Activated CD4-positive, CD25-positive, alpha-beta regulatory T cell treated with anti-CD3 and anti-CD28 coated beads, Interleukin-2, amount 50 U/mL, for 72 hours (primary cell): ENCODE measurements around the gene CFAP57.

Experiments used
- DNase-seq: peaks from one replicate; pipeline ENCODE4 v3.0.0; 2021

The CFAP57 gene

DNA sequence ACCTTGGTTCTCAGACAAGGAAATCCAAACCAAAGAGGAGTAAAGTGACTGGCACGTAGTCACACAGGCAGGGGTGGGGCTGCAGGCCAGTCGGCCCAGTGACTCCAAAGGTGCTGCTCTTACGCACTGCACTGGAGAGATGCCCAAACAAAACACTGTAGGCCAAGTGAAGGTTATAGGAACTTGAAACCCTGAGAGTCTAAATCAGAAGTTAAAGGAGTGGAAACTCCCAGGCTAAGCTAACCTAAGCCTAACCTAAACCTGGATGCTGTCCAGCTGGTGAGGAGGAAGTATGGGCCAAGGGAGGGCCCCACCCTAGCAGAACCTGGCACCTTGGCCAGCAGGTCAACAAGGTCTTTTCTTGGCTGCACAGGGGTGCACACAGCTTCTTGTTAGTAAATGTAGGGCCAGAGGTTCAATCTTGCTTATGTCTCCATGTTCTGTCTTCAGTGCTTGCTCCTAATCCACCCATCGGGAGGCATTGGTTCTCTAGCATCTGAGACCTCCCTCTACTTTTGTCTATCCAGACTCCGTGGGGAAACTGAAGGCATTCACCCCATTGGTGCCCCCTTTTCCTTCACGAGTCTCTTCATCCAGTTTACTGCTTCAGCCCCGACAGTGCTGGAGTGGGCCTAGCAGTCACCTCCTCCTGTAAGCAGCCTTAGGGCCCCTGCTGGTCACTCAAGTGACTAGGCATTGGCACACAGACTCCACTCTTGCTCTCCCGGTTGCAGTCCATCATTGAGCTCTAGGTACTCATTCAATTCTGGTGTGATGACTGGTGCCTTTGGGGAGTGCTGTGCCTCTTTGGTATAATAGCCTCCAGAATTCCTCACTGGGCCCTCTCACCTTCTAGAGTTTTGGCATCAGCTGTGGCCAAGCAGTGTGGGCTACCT lies 84.8 kb downstream of the CFAP57 start:
- DNase-seq = no peak

DNA sequence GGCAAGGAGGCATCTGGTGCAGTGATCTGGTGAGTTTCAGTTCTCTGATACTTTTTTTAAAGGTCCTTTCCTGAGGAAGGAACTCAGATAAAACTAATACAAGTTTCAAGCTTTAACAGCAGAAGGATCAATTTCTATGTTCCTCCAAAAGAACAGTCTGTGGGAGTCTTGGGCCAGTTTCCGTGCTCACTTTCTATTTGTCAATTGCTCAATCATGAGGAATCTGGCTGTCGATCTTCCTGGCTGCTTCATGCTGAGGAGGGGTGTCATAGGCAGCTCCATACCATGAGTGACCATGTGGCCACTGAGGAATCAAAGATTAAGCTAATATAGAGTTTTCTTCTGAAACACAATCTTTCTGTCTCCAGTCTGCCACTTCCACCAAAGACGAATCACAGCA lies 86.2 kb downstream of the CFAP57 start:
- no peak for DNase-seq

DNA sequence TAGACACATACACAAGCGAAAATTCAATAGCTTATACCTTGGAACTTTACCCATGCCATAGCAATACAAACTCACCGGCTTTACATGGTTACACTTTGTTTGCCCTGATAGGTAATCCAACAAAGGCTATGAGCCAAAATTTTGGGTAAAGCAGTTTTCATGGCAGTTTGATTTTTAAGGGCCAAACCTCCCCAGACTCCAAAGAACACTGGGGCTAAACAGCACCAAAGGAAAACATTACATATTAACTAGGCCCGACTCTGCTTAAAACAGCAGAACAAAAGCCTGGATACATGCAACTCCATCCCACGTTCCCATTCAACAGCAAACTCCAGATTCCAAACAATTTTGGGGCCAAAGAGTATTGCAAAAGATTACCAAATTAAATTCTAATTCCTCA lies 93.3 kb downstream of the CFAP57 start:
- no peak for DNase-seq

- DNase-seq = no peak
Measured at GRCh38 chr1:43266881-43267280, 94.8 kb downstream of the CFAP57 start.

DNA sequence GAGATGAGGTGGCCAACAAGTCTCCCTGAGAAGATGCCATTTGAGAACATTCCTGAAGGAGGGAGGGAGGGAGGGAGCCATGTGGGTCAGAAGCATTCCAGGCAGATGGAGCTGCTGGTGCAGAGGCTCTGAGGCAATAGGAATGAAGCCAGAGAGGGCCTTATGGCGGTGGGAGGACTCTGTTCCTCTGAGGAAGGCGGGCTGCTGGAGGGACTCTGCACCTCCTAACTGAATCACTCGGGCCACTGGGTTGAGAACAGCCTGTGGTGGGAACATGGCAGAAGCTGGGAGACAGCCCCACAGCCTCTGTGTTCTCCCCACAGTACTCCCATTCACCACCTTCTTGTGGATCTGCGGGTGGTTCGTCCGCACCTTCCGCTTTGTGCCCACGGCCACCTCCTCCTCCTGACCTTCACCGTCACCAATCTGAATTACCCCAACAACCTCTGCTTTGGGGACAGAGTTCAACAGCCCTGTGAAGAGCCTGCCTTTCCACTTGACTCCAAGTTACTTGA lies 95.2 kb downstream of the CFAP57 start:
- no peak for DNase-seq

DNA sequence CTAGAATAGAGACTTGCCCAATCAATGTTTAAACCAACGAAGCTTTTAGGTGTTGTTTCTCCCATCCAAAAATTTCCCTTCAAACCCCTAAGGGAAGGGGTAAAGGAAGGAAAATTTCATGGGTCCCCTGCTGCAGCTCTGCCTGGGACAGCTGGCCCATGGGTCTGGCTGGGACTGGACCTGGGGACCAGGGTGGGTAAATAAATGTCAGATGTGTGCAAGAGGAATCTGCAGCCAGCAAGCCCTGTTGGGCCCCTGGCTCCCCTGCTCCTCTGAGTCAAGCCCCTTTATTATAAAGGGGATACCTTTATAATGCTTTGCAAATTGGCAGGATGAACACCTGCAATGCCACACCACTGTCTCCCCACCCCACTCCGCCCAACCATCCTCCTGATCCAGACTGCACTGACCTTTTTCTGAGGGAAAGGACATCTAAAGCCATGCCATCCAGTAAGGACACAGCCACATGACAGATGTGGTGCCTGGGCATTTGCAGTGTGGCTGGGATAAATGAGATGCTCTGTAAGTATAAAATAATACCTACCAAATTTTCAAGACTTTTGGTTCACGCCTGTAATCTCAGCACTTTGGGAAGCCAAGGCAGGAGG lies 95.8 kb downstream of the CFAP57 start:
- DNase-seq = no peak

GRCh38 chr1:43269627-43270375 lies 97.7 kb downstream of the CFAP57 start, which contains the start of gene TMEM125:
TMEM125 (plus strand) TSS chr1:43269983; CDS start chr1:43272723, 2,740 bp downstream.
- DNase-seq = no peak

GRCh38 chr1:43270421-43271095 lies 98.4 kb downstream of the CFAP57 start:
- no peak for DNase-seq

- DNase-seq = no peak
Measured at GRCh38 chr1:43271186-43272118, 99.3 kb downstream of the CFAP57 start.

GRCh38 chr1:43272161-43272560 lies 100.0 kb downstream of the CFAP57 start:
- no peak for DNase-seq

- no peak for DNase-seq
Measured at GRCh38 chr1:43272576-43273571, 100.7 kb downstream of the CFAP57 start.

DNA sequence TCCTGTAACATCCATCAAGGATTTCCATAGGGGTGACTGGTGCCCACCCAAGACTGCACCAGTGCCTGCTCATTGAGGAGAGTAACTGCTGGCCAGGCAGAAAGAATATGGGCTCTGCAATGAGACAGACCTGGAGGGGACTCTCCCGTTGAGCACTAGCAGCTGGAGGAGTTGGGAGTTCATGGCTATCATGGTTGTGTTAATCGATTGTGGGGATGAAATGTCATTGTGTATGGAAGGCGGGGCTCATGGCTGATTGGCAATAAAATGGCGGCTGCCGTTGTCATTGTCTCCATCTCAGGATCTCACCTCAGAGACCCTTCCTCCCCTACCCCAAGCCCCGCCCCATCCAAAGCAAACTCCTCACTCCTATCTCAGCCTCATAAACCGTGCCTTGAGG lies 101.6 kb downstream of the CFAP57 start:
- DNase-seq = no peak

- DNase-seq = no peak
Measured at GRCh38 chr1:43274125-43274803, 102.1 kb downstream of the CFAP57 start.

GRCh38 chr1:43274804-43275180 lies 102.7 kb downstream of the CFAP57 start:
- no peak for DNase-seq

- no peak for DNase-seq
Measured at GRCh38 chr1:43275826-43276620, 103.9 kb downstream of the CFAP57 start.

DNA sequence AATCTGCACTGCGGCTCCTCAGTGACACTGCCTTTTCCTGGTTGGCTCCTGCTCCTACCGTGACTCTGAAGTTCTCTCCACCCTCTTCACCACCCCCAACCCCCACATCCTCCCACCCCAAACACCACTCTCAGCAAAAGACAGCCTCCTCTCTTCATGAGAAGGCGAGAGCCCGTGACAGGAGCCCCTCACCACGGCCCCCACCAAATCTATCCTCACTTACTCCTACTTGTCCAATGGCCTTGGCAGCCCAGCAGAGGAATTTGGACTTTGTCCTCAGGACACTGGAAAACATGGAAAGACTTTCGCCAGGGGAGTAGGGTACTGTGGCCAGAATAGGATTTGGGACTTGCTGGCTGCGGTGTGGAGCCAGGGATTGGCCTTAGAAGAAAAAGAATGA lies 104.5 kb downstream of the CFAP57 start:
- DNase-seq = no peak

DNA sequence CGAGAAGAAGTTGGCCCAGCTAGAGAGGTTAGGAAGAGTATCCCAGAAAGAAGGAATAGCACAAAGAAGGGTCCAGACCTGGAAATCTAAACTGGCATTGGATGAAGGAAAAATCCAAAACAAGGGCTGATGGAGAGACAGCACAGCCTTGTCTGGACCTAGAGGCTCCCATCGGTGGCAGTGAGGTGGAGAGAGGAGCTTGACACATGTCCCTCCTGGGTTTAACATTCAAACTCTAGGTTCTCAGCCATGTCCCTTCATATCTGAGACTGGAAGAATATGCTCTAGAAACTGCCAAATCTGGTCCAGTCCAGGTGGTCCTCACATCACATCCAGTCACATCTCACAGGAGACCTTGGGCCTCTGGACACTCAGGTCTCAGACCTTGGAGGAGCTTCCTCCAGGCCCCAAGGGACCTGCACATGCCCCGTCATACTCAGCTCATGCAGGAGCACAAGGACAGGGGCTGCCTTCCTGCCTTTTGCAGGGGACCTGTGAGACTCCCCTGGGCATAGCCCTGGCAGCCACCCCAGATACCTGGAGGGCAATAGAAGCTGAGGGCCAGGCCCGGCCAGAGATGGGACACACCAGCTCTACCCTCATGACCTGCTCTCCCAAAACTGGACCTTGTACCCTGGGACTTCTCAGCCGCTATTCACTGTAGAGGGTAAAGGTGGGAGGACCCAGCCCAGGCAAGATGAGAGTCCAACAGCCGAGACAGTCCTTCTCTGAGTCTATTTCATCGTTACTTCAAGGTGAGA lies 105.2 kb downstream of the CFAP57 start:
- no peak for DNase-seq

DNA sequence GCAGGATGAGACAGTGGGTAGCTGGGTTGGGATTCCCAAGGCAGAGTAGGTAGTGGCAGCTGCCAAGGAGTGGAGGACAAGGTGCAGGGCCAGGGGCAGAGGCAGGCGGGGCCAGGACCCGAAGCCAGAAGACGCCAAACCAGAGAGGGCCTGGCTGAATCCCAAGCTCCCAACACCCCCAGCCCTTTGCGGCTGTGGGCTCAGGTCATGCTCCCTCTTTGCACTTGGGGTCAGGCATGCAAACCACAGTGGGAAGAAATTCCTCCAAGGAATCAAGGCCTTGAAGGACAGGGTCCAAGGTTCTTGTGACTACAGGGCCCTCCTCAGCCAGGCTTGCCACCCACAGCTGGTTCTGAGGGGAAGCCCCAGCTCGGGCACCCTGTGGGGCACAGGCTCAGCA lies 107.0 kb downstream of the CFAP57 start:
- DNase-seq = no peak
